HT-29 (cell line): ENCODE measurements around the gene CEBPG. TPM values are rescaled to one million over a fixed set of nuclear protein-coding genes. Genes with fewer than 3 reads are reported as not detected.

ENCODE experiments used
- DNase-seq: peaks from one replicate; pipeline ENCODE4 v3.0.0-alpha.2; 2015; ENCODE audit warnings: low spot score
- total RNA-seq: library from RNA; depleted of rRNA; stranded (reverse); fragments of >200 nt; shearing (Covaris generic); gene quantifications from 2 replicates; pipeline ENCODE4 v1.2.3, GENCODE V29; 2014

Gene CEBPG
- total RNA-seq, 1 experiment from 2014 or later: 37.4 TPM

DNA sequence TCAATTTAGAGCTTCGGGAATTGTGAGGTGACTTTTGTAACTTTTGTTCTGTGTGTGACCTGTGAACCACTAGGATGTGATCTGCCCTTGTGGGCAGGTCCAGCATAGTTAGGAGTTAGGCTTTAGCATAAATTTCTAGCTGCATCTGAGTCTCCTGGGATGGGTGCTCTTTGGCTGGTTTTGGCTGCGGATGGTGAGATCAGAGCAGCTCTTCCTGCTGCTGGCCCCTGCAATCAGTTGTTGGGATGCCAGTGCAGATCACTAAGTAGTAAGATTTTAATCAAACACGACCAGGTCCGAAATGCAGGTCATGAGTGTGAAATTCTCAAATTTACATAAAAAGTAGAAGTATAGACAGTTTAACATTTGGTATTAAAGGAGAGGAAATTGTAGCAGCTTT lies 8.5 kb downstream of the CEBPG start:
- no peak for DNase-seq

DNA sequence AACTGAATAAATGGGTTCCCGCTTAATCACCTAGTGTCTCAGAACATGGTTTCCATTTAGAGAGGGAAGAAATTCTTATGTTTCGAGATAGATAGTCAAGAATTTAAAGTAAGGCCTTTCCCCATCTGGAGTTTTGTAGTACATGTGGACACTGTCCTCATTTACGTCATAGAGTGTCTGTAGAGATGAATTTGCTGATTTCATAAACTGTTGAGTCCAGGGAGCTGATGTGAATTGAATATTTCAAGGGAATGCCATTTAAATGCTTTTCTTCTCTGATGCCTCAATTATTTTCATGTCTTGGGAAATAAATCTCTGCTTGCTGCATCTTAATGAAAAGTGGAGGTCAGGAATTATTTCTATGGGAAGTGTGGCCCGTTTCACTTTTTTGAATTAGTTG lies 9.5 kb downstream of the CEBPG start:
- no peak for DNase-seq

DNA sequence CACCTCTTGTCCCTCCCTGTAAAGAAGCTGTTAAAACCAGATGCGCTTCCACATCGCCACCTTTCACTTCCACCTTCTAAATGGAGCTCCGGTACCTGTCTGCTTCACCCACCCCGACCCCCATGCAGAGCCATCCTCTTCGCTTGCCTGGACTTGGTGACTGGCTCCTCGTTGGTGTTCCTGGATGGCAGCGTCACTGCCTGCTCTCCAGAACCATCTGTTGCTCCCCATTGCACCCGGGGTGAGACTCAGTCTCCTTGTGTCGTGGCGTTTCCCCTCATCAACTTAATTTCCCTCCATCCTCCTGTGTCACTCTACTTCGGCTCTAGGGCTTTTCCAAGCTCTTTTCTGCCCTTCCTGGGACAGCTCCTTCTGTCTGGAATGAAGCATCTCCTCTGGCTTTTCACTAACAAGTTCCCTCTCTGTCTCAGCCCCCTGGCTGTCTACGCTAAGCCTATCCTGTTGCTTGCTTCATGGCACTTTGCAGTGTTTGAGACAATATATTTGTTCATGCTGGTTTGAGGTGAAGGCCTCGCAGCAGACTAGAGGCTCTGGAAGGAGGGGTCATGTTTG lies 10.3 kb downstream of the CEBPG start:
- no peak for DNase-seq

DNA sequence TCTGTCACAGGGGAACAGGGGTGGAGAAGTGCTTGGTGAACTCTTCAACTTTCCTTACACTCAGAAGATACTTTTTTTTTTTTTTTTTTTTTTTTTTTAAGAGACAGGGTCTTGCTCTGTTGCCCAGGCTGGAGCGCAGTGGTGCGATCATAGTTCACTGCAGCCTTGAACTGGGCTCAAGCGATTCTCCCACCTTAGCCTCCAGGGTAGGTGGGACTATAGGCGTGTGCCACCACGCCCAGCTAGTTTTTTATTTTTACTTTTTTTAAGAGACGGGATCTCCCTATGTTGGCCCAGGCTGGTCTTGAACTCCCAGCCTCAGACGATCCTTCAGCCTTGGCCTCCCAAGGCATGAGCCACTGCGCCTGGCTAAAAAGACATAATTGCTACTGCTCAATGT lies 11.5 kb downstream of the CEBPG start:
- no peak for DNase-seq

DNA sequence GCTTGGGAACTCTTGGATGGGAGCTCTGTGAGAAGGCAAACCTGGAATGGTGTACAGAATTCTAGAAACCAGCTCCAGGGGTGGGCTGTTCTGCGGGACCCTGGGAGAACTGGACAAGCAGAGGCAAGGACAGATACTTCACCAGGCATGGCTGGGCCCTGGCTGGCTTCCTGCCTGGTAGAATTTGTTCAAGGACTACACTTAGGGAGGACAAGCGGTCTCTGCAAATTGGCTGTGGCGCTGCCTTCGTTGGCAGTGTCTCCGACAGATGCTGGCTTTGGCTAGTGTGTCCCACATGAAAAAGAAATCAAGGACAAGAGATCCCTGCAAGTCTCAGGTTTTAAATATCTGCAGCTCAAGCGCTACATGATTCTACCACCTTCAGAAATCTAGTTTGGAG lies 12.4 kb downstream of the CEBPG start:
- DNase-seq: no peak

DNA sequence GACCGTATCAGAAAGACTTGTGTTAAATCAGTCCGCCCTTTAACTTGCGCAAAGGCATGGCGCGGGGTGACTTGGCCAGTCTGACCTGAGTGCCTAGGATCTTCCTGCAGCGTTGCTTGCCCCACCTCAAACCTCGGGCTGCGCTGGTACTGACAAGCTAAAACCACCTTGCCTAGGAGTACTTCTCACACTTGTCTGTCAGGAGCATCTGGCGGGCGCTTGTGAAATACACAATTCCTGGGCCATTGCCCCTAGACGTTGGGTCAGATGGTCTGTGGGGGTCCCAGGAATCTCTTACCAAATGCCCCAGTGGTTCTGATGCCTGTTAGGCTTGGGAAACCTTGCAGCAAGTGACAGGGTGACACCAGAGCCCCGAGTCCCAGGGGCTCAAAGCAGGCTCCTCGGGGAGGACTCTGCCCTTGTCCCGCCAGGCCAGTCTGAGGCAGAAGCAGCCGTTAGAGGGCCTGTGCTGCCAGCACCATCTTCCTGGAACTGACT lies 12.9 kb downstream of the CEBPG start:
- DNase-seq: no peak

DNA sequence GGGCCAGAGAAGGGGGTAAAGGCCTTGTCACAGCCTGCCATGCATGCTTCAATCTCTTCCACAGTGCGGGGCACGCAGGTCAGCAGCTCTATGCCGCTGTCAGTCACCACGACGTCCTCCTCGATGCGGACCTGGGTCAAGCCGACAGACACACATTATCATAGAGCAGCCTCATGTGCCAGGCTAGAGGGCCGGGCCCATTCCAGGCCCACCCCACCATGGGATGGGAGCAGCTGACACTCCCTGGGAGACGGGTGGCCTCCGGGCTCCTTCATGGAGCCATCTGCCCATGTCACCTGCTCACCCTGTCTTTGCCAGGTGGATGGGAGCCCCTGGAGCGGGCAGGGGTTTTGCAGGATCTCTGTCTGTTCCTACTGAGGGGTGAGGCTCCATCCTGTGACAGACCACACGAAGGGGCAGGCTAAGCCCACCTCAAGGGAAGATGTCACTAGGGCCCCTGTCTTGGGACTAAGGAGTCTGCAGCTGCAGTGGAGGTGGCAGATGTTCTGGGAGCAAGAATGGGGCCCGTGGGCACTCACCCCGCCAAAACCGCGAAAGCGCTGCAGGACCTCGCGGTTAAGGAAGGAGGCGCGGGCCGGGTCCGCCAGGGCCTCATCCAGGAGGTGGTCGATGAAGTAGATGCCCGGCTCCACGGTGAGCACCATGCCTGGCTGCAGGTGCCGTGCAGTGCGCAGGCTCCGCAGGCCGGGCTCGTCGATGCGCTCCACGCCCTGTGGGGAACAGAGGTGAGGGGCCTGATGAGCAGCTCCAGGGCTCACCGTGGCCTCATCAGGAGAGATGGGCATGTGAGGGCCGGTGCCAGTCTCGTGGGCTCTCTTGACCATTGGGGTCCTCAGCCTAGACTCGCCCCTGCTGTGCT lies 14.1 kb downstream of the CEBPG start:
- no peak for DNase-seq

DNA sequence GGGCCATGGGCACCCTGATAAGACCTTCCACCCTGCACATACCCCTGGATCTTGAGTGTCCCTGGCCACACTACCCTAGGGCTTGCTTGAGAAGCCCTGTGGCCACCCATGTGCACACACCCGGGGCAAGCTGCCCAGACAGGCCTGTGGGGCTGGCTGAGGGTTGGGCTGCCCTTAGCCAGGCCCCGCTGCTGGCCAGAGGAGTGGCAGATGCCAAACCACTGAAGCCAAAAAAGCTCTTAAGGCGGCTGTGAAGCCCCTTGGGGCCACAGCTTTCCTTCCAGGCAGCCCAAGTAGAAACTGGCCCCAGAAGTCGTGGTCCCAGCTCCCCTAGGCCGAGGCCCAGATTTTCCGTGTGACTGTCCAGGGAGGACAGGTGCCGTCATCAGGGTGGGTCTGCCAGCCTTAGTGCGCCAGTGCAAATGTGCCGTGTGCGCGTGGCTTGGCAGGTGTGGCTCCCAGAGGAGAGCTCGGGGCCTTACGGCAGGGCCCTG lies 14.8 kb downstream of the CEBPG start:
- DNase-seq: no peak

DNA sequence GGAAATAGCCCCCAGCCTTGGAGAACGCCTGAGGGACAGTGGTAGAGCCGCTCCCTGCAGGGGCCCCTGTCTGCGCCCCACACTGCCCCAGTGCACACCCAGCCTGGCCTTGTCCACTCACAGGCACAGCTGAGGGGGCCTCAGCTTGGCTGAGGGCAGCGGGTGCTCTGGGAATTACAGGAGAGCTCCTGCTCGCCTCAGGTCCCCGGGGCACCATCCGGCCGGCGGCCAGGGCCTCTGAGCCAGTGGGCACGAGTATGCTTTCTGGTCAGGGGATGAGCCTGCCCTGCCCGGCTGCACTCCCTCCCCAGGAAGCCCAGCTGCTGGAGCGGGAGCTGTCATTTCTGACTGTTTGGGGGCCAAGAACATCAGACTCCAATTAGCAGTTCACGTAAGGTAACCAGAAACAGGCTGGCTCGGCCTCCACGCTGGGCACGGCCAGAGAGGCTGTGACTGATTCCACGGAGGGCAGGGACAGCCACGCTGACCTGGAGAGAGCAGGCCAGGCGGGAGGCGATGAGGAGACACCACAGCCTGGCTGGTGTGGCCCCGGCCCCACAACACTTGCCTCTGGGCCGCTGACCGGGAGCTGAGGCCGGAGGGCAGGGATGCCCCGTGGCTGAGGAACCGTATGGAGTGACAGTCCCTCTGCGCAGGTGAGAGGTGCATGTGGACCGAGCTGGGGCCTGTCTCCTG lies 15.4 kb downstream of the CEBPG start:
- no peak for DNase-seq

DNA sequence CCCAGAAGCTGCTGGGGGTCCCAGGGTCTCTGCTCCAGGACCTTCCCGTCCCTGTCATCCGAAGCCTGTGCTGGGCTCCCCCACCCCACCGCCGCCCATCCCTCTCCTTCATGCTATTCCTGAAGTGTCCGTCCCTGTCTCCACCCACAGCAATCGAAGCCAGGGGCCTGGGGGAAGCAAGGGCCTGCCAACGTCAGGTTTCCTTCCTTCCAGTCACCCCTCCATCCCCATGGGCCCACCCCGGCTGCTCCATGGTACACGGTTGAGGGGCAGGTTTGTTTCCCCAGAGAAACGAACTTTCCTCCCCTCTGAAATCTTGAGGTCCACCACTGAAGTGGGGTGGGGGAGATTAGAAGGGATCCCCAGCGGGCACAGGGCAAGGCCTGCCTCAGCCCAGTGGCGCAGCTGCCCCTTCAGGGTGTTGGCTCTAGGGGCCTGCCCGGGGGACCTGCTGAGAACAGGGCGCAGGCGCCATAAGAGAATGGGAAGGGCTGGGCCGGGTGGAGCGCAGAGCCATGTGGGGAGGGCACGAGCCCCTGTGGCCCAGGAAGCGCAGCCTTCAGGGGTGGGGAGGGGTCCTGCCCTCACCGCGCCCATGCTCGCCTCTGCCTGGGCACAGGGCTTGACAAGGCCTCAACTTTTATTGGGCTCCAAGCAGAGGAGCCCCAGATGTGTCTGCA lies 16.1 kb downstream of the CEBPG start:
- DNase-seq: no peak

DNA sequence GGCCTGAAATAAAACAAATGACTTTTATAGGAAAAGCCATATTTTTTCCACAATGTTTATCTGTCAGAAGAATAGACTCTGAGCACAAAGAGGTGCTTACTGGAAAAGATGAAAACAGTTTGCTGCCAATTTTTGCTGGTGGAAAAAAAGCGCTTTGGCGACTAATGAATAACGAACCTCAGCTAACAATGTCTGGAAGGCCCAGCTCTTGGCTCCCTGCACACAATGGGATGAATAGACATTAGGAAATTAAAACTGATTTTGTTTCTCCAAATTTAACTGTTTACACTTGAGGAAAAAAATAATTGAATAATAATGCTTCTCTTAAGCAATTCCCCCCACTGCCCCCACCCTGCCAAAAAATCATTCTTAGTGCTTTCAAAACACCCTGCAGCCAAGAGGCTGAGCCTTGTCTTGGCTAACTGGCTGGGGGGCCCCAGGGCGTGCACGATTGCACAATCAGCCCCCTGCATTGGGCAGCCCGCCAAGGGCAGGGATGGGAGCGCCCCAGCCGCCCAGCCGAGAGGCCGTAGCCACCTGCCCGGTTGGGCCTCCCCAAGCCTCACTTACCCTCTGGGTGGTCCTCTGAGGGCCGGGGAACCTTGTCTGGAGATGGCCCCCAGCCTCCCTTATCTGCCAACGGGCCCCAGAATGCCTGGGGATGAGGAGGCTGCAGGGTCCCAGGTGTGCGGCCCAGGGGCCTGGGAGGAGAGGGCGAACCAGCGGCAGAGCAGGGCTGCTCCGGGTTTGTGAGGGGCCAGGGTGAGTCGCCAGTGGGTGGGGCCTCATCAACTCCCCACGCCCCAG lies 16.8 kb downstream of the CEBPG start:
- DNase-seq: no peak

DNA sequence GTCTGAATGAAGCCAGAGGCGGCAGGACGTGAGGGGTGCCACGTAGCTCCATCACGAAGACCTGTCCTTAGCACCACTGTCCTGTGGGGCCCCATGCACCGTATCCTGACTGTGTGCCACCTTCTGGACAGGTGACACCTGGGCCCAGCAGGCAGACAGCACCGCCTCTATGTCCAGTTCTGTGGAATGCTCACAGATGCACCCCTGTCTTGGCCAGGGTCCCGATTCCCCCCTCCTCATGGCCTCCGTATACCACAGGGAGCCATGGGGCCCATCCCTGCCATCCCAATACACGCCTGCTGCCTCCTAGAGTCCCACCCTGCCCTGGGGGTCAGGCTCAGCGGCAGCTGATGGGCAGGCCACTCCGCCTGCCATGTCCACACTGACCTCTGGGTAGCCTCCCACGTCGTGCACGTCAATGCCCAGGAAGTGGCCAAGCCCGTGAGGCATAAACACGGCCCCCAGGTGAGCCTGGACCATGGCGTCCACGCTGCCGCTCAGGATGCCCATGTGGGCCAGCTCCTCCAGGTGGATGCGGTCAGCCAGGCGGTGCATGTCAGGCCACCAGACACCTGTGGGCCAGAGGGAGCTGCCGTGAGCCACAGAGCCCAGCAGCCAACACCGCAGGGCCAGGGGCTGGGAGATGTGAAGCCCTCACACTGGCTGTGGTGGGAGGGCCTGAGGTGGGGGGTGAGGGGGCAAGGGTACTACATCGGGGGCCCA lies 17.6 kb downstream of the CEBPG start:
- DNase-seq: no peak

DNA sequence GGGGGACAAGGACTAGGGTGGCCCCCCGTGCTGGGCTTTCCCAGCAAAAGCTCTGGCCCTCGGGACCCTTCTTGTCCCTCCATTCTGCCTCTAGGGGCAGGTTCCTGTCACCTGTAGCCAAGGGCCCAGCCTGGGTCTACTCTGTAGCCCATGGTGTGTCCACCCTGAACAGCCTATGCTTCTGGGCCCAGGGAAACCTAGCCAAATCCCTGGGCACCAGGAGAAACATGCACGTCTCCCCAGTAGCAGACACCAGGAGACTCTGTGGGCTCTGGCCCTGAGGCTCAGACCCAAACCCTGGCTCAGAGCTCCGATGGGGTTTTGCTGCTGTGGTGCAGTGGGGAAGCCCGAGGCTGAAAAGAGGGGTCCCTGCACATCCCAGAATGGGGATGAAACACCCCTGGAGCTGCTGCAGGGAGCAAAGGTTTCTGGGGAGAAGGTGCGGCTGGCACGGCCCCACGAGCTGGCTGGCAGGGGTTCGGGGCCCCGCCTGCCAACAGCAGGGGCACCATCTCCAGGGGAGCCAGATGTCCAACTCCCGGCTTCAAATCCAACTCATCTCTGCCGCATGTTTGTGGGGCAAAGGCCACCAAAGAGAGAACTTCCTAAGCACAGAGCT lies 18.2 kb downstream of the CEBPG start:
- DNase-seq: no peak

DNA sequence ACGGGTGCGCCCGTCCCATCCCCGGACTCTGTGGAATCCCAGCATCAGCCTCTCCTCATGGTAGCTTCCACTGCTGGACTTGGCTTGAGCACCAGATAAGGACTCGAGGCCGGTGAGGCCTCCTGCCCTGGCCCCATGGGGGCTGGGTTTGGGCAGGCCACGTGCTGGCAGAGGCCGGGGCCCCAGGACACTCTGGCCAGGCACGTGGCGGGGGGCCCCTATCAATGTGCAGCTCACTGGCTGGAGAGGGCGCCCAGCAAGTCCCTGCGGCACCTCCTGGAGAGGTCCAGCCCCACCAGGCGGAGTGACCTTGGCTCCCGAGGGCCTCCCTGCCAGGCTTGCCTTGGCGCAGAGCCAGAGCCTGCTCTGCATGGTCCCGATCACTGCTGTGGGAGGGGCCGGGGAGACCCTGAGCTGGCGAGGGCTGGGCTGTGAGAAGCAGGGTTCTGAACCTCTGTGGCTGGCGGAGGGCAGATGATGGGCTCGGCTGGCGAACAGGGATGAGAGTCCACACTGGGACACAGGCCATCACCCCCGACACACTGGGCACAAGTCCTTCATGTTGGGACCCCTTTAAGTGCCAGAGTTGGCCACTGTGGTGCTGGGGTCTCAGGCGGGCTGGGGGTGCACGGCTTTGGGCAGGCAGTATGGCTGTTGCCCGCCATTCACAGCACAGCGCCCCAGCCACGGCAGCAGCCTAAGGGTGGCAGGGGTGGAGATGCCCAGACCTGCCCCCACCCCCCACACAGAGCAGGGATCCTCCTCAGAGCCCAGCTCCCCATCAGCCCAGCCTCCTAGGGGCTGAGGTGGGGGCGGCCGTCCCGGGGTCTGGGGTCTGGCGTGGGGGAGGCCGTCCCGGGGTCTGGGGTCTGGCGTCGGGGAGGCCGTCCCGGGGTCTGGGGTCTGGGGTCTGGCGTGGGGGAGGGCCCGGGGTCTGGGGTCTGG lies 19.1 kb downstream of the CEBPG start:
- no peak for DNase-seq

DNA sequence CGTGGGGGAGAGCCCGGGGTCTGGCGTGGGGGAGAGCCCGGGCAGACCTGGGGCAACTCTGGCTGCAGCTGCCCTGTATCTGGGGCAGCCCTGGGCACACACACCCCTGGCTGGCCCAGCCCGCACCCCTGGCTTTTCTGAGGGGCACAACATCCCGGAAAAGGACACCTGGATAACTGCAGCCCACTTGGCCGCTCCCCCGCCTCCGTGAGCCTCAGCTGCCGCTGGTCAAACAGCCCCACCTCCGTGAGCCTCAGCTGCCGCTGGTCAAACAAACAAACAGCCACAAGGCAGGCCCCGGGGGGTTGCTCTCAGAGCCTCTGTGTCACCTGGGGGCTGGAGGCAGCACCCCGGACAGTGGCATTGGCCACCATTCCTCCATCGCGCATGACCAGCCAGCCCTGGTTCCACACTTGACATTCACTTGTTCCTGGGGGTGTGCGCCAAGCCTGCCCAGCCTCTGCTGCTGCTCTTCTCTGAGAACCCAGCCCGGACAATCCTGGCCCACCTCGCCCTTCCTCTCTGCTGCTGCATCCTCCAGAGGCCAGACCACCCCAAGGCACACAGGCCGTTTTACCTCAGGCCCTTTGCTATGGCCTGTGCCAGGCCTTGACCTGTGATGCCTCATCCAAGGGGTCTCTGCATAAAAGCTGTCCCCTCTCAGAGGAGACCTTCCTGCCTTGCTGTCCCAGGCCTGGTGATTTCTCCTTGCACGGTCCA lies 19.9 kb downstream of the CEBPG start:
- DNase-seq: no peak

DNA sequence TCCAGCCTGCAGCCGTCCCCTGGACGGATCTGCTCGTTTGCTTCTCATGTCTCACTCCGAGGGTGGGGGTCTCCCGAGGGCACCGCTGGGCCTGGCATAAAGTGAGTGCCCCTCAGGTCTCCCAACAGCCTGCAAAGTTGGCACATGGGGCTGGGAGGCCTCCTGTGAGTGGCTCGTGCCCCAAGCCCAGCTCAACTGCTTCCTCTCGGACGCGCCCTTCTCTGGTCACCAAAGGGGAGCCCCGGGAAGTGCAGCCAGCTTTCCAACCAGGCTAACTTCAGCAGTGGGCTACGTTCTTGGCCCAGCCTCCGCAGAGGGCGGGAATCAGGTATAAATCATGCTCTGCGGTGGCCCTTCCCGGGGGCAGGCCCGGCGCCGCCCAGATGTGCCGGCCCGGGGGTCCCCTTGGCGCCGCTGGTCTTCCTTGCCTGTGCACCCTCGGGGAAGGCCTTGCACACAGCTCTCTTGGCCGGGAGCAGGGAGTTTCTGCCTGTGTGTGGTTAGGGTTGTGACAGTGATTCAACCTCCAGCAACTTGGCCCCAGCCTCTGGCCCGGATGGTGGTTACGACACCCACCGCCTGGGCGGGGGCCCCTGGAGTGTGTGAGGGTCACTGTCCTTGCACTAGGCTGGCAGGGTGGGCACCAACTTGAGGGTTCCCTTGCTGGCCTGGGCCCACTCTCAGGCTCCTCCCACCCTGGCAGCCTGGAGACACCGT lies 20.7 kb downstream of the CEBPG start:
- DNase-seq: no peak
